Transverse colon (tissue), 4 donors: ENCODE data around the gene LDHD.

Experiments used
- CTCF ChIP-seq, 5 experiments: fragments of 200-600 bp in 3 of 5; fragments of 450-650 bp in 2 of 5; sonication (generic) in 3 of 5; IDR thresholded peaks; 1 replicate in 2 of 5; 2 replicates in 3 of 5; pipeline ENCODE4 v1.5.1; 2016 to 2017; ENCODE audit warnings: antibody characterized with exemption in 5 of 5, inconsistent platforms in 3 of 5, mild to moderate bottlenecking in 2 of 5, moderate library complexity in 1 of 5
- POLR2AphosphoS5 ChIP-seq, 3 donors: sonication (generic); formaldehyde crosslinking; IDR thresholded peaks; one replicate each; pipeline ENCODE4 v1.6.1; 2016; ENCODE audit warnings: antibody characterized with exemption in 3 of 3

GRCh38 chr16:75104836-75105235 lies 11.7 kb downstream of the LDHD start:
- TF ChIP-seq POLR2AphosphoS5 (IDR thresholded peaks at IDR 0.05) (no peak), CTCF (IDR thresholded peaks at IDR 0.05) (no peak)
